IPS-20b (cell line): ENCODE measurements around the gene PKP2.
A peak's percentile ranks its signal among the peaks of the same experiment; 100 is the strongest.

ENCODE experiments used
- H3K27ac ChIP-seq: one replicate; pipeline ENCODE4 v1.5.1; 2013; ENCODE audit warnings: low read length
- H3K27me3 ChIP-seq: 2 replicates; pipeline ENCODE4 v1.6.1; 2013; ENCODE audit warnings: mild to moderate bottlenecking, low read length, inconsistent platforms; ENCODE audit not compliant: insufficient read depth
- H3K36me3 ChIP-seq: 2 replicates; pipeline ENCODE4 v1.6.1; 2013; ENCODE audit warnings: low read depth, mild to moderate bottlenecking, inconsistent platforms, low read length, moderate library complexity; ENCODE audit not compliant: insufficient read depth
- H3K4me1 ChIP-seq: 2 replicates; pipeline ENCODE4 v1.6.1; 2013; ENCODE audit warnings: mild to moderate bottlenecking, control low read depth, inconsistent platforms, low read length, moderate library complexity; ENCODE audit not compliant: insufficient read depth
- H3K4me3 ChIP-seq: 2 replicates; pipeline ENCODE4 v1.5.1; 2013; ENCODE audit warnings: mild to moderate bottlenecking, low read length, inconsistent platforms
- H3K9ac ChIP-seq: 2 replicates; pipeline ENCODE4 v1.6.1; 2013; ENCODE audit warnings: low read depth, mild to moderate bottlenecking, inconsistent platforms, low read length, moderate library complexity
- H3K9me3 ChIP-seq: 2 replicates; pipeline ENCODE4 v1.6.1; 2013; ENCODE audit warnings: mild to moderate bottlenecking, low read depth, low read length, inconsistent platforms; ENCODE audit not compliant: insufficient read depth

Gene PKP2

DNA sequence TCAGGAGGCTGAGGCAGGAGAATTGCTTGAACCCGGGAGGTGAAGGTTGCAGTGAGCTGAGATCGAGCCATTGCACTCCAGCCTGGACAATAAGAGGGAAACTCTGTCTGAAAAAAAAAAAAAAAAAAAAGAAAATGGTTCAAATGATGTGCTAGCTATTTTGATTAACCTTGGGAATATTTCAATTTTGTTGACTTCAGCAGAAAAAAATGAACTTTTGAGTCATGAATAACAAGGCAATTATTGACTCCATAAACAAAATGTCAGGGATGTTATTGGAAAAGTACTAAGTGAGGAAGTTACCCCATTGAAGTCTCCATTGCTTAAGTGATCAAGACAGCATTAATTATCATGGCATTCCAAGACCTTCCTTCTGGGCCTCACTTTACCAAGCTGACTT is 10.6 kb upstream of the PKP2 start:
- Histone ChIP-seq H3K4me3 (no peak overlapping the region), H3K36me3 (no peaks in the 10 kb centered on the region), H3K9me3 (no peaks in the 10 kb centered on the region), H3K27ac (no peak overlapping the region), H3K4me1 (no peaks in the 10 kb centered on the region; the same call in 1 of the 2 replicates), H3K27me3 (no peaks in the 10 kb centered on the region), H3K9ac (no peak overlapping the region)

DNA sequence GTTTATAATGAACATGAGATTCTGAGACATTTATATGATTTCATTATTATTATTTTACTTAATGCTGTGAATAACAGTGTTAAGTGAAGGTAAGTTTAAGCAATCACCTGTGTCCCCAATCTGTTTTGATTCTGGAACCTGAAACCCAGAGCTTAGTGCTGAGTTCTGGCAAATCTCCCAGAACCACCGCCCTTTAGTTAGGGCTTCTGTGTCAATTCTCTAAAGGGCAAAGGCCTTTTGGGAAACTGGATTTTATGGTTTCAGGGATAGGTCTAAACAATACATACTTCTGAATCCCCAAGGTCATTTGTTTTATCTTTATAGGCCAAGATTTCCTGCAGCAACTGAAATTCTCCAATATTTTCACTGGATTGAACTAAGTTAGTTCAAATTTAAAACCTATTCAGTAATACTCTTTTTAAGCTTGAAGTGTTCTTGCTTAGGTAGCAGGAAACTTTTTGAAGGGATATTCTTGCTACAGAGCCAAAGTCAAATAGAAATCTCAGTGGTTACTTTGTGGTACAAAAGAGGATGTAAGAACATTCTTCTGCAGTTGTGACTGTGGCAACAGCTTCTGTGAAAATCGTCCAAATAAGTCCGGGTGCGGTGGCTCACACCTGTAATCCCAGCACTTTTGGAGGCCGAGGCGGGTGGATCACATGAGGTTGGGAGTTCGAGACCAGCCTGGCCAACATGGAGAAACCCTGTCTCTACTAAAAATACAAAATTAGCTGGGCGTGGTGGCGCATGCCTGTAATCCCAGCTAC is 10.0 kb upstream of the PKP2 start:
- no peak overlapping the region for H3K27ac ChIP-seq
- H3K27me3 ChIP-seq = no peaks in the 10 kb centered on the region
- no peak overlapping the region for H3K9ac ChIP-seq

DNA sequence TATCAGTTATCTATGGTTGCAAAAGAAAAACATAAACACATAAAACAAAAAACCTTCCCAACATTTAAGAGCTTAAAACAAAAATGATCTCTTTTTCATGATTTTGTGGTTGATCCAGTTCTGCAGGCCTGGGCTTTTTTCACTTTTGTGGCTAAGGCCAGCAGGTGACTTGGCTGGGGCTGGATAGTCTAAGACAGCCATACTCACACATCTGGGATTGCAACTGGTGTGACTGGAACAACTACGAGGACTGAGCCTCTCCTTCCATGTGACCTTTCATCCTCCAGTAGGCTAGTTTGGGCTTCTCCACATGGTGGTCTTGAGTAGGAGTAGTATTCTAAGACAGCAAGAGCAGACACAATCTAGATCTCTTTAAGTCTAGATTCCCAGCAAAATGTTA is 7.2 kb upstream of the PKP2 start:
- Histone ChIP-seq H3K4me1 (no peaks in the 10 kb centered on the region; the same call in 1 of the 2 replicates), H3K4me3 (no peak overlapping the region), H3K27me3 (no peaks in the 10 kb centered on the region), H3K9me3 (no peaks in the 10 kb centered on the region), H3K36me3 (no peaks in the 10 kb centered on the region), H3K27ac (no peak overlapping the region), H3K9ac (no peak overlapping the region)

More for the DNA sequence above, 10.0 kb upstream of the PKP2 start:
- no peak overlapping the region for H3K4me3 ChIP-seq
- no peaks in the 10 kb centered on the region; the same call in 1 of the 2 replicates for H3K4me1 ChIP-seq
- H3K9me3 ChIP-seq = no peaks in the 10 kb centered on the region
- no peaks in the 10 kb centered on the region for H3K36me3 ChIP-seq

DNA sequence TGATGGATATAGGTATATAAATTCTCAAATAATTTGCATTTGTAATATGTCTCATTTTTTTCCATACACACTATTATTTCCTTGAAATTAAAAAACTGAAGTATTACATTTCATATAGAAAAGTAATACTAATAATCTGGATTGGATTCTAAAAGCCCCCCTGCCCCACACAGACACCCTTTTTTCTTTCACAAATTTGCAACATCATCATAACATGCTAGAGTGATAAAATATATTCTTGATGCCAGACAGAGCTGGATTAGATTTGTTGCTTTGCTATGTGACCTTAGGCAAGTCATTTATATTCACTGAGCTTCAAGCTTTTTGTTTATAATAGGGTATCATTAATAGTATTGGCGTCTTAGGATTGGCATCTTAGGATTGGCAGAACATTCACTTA is 6.7 kb upstream of the PKP2 start:
- Histone ChIP-seq H3K4me3 (no peak overlapping the region), H3K27me3 (no peaks in the 10 kb centered on the region), H3K9me3 (no peaks in the 10 kb centered on the region), H3K27ac (no peak overlapping the region), H3K4me1 (no peaks in the 10 kb centered on the region; the same call in 1 of the 2 replicates), H3K9ac (no peak overlapping the region), H3K36me3 (no peaks in the 10 kb centered on the region)

DNA sequence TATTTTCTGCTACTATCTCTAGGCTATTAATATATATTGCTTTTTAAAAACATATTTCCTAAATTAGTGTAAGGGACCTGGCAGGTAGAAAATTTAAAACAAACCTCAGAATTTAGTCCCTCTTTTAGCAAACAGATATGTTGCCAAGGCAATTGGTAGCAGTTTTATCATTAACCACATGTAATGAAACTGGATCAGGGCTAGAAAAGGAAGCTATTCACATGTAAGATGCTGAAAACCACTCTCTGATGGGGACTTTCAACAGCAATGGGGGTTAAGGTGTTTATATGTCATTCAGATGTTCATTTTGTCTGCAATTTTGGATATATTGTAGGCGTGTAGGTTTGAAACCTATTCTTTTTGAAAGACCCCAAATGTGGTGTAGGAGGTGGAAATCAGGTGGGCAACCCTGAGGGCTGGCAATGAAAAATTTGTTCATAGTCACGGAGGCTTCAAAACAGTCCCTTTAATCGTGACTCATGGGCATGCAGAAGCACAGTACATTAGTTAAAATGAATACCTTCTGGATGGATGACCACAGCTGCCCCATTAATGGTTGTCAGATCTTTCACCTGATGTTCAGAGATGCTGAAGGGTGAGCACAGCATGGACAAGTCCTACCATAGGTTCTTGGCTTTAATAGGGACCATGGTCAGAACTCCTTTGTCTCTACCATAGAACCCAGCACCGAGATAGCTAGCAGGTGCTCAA is 5.9 kb upstream of the PKP2 start:
- H3K4me1 ChIP-seq = peaks cover 5% of the 10 kb centered on the region
- no peak overlapping the region for H3K27ac ChIP-seq
- no peaks in the 10 kb centered on the region for H3K9me3 ChIP-seq
- no peaks in the 10 kb centered on the region for H3K36me3 ChIP-seq
- no peak overlapping the region for H3K9ac ChIP-seq
- no peak overlapping the region for H3K4me3 ChIP-seq
- no peaks in the 10 kb centered on the region; the same call in 1 of the 2 replicates for H3K27me3 ChIP-seq

DNA sequence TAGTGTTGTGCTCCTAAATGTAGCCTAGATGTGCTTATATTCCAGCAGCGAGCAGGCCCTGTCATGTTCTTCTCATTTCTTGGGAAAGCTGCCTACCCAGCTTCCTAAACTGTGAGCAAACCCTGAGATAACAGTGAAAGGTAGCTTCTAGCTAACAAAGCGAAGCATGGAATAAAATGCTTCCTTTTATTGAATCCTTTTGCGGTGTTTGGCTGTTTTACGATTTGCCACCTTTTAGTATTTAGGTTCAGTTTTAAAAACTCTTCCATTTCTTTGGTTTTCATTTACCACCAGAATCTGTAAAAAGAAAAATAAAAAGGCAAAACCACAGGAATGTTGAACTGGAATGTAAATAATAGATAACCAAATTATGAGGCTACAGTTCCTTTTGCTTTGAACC is 5.0 kb upstream of the PKP2 start:
- Histone ChIP-seq H3K27ac (no peak overlapping the region), H3K36me3 (no peaks in the 10 kb centered on the region), H3K9me3 (no peaks in the 10 kb centered on the region), H3K27me3 (no peaks in the 10 kb centered on the region; the same call in 1 of the 2 replicates), H3K9ac (no peak overlapping the region), H3K4me1 (peaks cover 7% of the 10 kb centered on the region), H3K4me3 (no peak overlapping the region)

DNA sequence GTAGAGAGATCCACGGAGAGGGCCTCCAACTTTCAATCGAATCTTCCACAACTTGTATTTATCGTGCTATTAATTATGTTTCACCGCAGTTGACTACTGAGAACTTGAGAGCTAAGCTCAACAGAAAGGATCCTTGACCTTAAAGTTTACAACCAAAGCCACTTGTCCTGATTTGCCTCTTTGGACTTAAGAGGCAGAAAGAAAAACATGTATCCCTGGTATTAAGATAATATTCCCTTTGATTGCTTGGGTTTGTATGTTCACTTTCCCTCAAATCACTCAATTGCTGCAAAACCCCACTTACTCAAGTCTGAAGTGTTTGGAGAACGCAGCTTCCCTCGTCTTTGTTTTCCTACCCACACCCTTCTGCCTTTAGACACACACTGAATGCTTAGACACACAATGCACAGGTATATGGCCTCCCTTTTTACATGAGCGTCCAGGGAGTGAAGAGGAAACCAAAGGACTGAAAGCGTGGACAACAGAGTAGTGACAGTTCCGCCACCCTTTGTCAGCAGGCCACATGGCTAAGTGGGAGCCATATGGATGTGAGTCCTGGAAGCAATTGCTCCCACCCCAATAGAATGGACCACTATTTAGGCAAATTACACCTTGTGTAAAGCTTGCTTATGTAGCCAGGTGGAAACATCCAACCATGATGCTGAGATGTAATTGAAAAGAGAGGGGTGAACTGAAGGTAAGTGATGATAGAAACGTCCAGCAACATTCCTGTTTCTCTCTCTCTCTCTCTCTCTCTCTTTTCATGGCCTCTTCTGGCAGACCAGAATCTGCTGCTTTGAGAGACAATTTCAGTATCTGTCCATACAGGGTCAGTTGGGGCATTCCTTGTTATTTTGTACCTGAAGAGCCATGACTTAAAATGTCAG is 1.4 kb upstream of the PKP2 start:
- Histone ChIP-seq H3K9me3 (no peaks in the 10 kb centered on the region), H3K27me3 (peaks cover 12% of the 10 kb centered on the region; the same call in 1 of the 2 replicates), H3K36me3 (no peaks in the 10 kb centered on the region), H3K9ac (peak overlapping the region; percentile 64; the same call in 1 of the 2 replicates), H3K27ac (no peak overlapping the region), H3K4me1 (peaks cover 25% of the 10 kb centered on the region), H3K4me3 (peak overlapping the region; percentile 79)

DNA sequence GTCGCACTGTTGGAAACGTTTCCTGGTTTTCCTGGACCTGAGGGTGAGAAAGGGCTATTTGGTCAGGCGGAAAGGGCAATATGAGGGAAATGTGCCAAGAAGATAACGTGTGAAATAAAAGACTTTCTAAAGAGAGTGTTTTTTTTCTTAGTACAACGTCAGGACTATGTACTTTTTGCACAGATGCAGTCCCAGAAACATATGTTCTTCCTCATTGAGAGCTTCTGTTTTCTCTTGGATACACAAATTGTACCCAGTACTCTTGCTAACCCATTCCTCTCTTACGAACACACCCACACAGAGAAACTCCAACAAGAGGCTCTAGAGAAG is 669 bp upstream of the PKP2 start:
- H3K27ac ChIP-seq = no peak overlapping the region

DNA sequence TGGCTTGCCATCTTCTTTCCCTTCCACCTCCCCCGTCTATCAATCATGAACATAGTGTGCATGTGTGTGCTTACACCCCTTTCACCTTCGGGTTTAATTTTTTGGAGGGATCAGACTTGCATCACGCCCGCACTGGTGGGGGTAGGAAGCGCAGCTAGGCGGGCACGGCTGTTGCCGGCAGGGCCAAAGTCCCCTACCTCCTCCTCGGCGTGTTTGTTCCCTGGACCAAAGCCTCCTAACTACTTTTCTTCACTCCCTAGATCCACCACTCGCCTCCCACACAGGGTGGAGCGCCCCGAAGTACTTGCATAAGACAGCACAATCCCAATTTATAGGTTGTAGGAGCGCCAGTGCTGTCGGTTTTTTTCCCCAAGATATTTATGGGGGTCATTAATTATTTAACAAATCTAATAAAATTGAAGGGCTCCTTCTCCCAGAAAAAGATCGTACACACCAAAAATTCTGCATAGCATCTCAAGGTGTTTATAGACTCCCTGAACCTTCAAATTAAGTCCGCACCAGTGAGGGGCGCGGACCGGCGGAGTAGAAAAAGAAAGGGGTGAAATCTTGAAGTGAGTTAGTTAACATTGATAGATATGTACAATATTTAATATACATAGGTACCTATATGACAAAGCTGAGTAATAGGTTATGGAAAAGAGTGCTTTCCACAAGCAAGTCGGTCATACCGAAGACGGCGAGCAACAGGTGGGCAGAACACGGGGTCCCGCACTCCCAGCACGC is 717 bp downstream of the PKP2 start:
- Histone ChIP-seq H3K36me3 (no peaks in the 10 kb centered on the region), H3K9ac (peak overlapping the region; percentile 56), H3K27me3 (peaks cover 12% of the 10 kb centered on the region; the same call in 1 of the 2 replicates), H3K9me3 (no peaks in the 10 kb centered on the region), H3K4me1 (peaks cover 34% of the 10 kb centered on the region), H3K27ac (no peak overlapping the region), H3K4me3 (peak overlapping the region; percentile 79)

More for the DNA sequence above, 669 bp upstream of the PKP2 start:
- no peaks in the 10 kb centered on the region for H3K9me3 ChIP-seq
- H3K36me3 ChIP-seq = no peaks in the 10 kb centered on the region
- H3K27me3 ChIP-seq = peaks cover 12% of the 10 kb centered on the region; the same call in 1 of the 2 replicates
- H3K4me3 ChIP-seq = peak overlapping the region; percentile 79
- peaks cover 28% of the 10 kb centered on the region for H3K4me1 ChIP-seq
- peak overlapping the region; percentile 64; the same call in 1 of the 2 replicates for H3K9ac ChIP-seq

DNA sequence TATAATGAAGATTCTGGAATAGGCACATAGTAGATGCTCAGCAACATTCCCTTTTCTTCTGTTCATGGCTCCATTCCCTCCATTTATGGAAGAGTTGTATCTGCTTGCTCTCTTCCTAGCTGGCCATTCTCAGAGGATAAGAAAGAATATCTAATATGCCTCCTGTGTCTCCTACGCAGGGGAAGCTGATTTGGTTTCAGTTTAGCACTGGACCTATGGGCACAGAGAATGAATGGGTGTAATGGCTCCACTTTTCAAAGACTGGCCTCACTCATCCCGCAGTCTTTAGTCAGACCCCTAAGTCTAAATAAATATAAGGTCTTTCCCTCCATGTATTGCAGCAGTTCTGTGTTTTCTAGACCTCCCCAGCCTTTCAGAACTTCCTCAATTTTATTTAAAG is 2.0 kb downstream of the PKP2 start:
- no peaks in the 10 kb centered on the region for H3K36me3 ChIP-seq
- no peak overlapping the region for H3K27ac ChIP-seq
- peaks cover 12% of the 10 kb centered on the region; the same call in 1 of the 2 replicates for H3K27me3 ChIP-seq
- no peak overlapping the region for H3K9ac ChIP-seq
- peak overlapping the region; percentile 79; the same call in 1 of the 2 replicates for H3K4me3 ChIP-seq
- peaks cover 34% of the 10 kb centered on the region for H3K4me1 ChIP-seq
- no peaks in the 10 kb centered on the region for H3K9me3 ChIP-seq

DNA sequence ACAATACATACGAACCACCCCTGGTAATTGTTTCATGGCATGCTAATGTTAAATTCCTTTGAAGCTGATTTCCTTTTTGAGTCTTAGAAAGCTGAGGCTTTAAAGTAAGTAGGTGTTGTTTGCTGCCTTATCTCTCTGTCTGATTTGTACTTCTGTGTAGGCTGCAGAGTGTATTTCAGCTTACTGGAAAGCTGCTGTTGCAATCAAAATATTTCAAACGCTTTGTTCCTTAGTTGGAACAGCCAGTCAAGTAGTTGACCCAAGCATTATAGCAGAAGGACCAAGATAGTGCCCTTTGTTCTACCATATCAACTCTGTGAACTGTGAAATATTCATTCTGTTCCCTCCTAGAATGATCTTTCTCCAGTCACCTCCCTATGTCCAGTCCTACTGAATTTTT is 3.1 kb downstream of the PKP2 start:
- Histone ChIP-seq H3K9me3 (no peaks in the 10 kb centered on the region), H3K36me3 (no peaks in the 10 kb centered on the region), H3K4me3 (peak overlapping the region; percentile 43), H3K27me3 (peaks cover 12% of the 10 kb centered on the region; the same call in 1 of the 2 replicates), H3K9ac (peak overlapping the region; percentile 10; the same call in 1 of the 2 replicates), H3K4me1 (peaks cover 34% of the 10 kb centered on the region), H3K27ac (no peak overlapping the region)
